HG03460 (cell line): ENCODE measurements around the gene PAK1IP1.
"Not testable (repeated sequence)": the region's sequence is repeated elsewhere in the genome, so short reads cannot be mapped to it uniquely, and the experiment has no call there.

ENCODE experiments used
- ATAC-seq: cut with Tn5 transposase; IDR thresholded peaks from one replicate; pipeline ENCODE4 v1.9.1; 2021; ENCODE audit not compliant: unreplicated experiment

Gene PAK1IP1, protein sequence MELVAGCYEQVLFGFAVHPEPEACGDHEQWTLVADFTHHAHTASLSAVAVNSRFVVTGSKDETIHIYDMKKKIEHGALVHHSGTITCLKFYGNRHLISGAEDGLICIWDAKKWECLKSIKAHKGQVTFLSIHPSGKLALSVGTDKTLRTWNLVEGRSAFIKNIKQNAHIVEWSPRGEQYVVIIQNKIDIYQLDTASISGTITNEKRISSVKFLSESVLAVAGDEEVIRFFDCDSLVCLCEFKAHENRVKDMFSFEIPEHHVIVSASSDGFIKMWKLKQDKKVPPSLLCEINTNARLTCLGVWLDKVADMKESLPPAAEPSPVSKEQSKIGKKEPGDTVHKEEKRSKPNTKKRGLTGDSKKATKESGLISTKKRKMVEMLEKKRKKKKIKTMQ

DNA sequence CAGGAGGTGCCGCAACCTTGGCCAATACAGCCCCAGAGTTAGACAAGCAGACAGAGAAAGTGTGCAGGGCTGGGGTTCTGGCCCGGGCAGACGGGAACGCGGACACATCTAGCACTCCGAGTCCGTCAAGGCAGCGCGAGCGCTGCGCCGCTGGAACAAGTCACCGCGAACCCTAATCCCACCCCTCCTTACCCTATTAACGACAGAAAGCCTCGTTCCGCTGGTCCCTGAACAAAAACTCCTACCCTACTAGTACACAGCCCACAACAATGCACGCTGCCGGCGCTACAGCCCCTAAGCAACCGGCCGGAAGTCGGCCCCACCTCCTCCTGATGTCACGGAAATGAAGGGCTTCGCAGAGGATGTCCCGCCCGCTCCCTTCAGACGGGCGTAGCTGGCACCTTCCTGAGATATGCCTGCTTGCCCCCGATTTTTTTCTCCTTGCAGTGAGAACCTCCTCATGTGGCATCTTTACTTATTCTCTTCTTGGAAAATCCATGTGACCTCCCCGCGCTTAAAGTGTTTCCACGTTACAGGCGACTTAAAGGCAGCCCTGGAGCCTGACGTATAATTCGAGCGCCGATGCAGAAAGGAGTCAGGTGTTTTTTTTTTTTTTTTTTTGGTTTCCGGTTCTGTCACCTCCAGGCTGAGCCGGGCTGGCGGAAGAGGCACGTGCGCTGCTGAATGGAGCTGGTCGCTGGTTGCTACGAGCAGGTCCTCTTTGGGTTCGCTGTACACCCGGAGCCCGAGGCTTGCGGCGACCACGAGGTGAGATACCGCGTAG is at the start of gene PAK1IP1, which contains the start of gene C6orf52:
Gene PAK1IP1, plus strand, starts transcription at position 671 of the 784 bp plus-strand sequence. Its CDS starts 14 bp downstream, at position 685.
Gene C6orf52, minus strand, starts transcription at position 315 of the 784 bp plus-strand sequence. CDS start 7,066 bp downstream, outside the sequence.
- ATAC-seq: peak; percentile 98

DNA sequence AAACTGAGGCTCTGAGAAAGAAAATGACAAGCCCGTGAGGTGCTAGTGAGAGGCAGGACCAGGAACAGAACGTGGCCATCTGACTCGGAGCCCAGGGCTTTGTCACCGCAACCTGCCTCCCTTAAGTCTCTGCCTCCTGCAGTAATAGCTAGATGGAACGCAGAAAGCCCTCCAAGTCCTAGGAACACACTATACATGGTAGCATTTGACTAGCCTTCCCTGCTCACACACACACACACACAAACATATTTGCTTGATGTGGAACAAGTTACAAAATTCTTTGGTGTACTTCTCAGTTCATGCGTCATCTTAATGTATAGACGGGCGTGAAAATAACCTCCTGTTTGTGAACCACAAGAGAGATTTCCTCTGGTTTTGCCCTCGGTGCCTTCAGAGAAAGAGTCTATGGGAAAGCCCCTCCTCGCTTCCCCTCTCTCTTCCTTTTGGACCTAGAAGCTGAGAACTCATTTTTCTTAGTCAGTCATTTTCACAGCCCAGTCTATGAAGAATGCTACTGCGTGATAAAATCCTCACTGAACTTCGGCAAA is 39.2 kb upstream of the PAK1IP1 start:
- ATAC-seq: peak; percentile 71

DNA sequence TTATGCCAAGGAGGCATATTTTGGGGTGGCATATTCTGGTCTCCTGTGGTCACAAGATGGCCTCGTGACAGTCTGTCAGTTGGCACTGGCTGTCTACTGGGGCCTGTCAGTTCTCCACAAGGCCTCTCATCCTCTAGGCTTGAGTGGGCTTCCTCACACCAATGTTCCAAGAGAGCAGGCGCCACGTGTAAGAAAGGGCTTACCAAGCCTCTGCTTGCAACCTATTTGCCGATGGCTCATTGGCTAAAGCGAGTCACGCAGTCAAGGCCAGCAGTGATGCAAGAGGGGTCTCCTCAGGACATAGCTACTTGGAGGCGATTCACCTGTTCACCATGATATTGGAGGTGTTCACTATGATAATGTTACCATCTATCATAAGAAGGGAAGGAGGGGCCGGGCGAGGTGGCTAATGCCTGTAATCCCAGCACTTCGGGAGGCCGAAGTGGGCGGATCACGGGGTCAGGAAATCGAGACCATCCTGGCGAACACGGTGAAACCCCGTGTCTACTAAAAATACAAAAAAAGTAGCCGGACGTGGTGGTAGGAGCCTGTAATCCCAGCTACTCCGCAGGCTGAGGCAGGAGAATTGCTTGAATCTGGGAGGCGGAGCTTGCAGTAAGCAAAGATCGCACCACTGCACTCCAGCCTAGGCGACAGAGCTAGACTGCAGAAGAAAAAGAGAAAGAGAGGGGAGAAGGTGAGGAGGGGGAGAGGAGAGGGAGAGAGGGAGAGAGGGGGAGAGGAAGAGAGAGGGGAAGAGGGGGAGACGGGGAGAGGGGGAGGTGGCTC is 35.7 kb upstream of the PAK1IP1 start:
- no peak for ATAC-seq

DNA sequence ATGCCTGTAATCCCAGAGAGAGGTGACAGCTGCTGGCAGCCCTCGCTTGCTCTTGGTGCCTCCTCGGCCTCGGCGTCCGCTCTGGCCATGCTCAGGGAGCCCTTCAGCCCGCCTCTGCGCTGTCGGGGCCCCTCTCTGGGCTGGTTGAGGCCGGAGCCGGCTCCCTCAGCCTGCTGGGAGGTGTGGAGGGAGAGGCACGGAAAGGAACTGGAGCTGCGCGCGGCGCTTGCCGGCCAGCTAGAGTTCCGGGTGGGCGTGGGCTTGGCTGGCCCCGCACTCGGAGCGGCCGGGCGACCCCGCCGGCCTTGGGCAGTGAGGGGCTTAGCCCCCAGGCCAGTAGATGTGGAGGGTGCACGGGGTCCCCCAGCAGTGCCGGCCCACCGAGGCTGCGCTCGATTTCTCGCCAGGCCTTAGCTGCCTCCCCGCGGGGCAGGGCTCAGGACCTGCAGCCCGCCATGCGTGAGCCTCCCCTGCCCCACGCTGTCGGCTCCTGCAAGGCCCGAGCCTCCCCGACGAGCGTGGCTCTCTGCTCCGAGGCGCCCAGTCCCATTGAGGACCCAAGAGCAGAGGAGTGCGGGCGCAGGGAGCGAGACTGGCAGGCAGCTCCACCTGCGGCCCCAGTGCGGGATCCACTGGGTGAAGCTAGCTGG is 34.9 kb upstream of the PAK1IP1 start:
- ATAC-seq: no peak

DNA sequence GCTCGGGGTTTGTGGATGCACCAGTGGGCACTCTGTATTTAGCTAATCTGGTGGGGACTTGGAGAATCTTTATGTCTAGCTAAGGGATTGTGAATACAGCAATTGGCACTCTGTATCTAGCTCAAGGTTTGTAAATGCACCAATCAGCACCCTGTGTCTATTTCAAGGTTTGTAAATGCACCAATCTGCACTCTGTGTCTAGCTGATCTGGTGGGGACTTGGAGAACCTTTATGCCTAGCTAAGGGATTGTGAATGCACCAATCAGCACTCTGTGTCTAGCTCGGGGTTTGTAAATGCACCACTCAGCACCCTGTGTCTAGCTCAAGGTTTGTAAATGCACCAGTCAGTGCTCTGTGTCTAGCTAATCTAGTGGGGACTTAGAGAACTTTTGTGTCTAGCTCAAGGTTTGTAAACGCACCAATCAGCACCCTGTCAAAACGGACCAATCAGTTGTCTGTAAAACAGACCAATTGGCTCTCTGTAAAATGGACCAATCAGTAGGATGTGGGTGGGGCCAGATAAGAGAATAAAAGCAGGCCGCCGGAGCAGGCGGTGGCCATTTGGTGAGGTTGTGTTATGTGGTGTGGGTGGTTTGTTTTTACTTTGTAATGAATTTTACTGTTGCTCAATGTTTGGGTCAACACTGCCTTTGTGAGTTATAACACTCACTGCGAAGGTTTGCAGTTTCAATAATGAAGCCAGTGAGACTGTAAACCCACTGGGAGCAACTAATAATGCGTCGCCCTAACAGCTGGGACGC is 34.2 kb upstream of the PAK1IP1 start:
- not testable (repeated sequence) for ATAC-seq

DNA sequence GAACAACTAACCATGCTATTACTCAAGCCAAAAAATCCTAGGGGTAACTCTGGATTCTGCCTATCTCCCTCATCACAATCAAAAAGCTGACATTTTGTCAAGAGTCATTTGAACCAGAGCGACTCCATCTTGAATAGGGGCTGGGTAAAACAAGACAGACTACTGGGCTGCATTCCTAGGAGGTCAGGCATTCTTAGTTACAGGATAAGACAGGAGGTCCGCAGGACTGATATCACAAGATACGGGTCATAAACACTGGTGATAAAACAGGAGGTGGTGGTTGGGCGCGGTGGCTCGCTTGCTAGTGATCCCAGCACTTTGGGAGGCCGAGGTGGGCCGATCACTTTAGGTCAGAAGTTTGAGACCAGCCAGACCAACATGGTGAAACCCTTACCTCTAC is 32.6 kb upstream of the PAK1IP1 start:
- no peak for ATAC-seq

DNA sequence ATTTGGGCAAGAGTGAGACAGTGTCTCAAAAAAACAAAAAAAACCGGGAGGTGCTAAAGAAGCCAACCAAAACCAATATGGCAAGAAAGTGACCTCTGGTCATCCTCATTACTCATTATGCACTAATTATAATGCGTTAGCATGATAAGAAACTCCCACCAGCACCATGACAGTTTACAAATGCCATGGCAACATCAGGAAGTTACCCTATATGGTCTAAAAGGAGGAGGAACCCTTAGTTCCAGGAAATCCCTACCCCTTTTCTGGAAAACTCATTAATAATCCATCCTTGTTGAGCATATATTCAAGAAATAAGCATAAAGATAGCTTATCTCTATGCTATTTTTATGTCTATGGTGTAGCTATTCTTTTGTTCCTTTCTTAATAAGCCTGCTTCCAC is 32.0 kb upstream of the PAK1IP1 start:
- ATAC-seq: no peak

DNA sequence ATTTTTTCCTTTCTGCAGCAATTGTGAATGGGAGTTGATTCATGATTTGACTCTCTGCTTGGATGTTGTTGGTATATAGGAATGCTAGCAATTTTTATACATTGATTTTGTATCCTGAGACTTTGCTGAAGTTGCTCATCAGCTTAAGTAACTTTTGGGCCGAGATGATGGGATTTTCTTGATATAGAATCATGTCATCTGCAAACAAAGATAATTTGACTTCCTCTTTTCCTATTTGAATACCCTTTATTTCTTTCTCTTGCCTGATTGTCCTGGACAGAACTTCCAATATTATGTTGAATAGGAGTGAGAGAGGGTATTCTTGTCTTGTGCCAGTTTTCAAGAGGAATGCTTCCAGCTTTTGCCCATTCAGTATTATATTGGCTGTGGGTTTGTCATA is 29.2 kb upstream of the PAK1IP1 start:
- not testable (repeated sequence) for ATAC-seq

DNA sequence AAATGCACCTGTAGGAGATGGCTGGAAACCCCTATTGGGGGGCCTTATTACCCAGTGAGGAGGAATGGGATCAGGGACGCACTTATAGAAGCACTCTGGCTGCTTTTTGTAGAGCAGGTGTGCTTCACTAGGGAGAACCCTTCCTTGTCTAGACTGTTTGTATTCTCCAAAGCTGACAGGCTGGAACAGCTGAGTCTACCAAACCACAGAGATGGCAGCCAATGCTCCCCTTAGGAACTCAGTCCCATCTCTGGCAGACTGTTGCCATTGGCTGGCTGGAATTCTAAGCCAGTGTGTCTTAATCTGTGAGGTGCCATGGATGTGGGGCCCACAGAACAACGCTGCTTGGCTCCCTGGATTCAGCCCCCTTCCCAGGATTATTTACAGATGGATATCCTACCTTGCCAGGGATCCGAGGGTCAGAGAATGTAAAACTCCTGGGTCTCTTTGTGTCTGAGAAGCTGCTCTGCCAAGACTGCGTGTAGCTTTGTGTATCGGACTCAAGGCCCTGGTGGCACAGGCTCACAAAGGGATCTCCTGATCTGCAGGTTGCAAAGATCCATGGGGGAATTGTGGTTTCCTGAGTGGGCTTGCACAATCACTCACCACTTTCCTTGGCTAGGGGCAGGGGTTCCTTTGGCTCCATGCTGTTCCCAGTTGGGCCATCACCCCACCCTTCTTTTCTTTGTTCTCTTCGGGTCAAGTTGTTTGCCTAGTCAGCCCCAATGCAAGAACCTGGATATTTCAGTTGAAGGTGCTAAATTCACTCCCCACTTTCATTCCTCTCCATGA is 26.4 kb upstream of the PAK1IP1 start:
- no peak for ATAC-seq

DNA sequence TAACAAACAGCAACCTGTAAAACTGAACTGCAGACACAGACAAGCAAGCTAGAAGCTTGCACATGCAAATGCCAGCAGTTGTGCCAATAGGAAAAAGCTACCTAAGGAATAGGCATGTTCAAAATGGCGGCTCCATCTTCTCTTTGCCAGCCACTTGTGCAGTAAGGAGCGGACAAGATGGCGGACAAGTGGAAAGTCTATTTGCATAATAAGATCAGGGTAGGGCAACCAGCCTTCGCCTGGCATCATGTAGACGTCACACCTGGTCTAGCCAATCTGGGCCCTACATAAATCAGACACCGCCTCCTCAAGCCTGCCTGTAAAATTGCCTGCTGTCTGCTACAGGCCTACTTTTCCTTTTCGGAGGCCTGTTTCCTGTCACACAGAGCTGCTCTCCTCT is 18.4 kb upstream of the PAK1IP1 start:
- no peak for ATAC-seq

DNA sequence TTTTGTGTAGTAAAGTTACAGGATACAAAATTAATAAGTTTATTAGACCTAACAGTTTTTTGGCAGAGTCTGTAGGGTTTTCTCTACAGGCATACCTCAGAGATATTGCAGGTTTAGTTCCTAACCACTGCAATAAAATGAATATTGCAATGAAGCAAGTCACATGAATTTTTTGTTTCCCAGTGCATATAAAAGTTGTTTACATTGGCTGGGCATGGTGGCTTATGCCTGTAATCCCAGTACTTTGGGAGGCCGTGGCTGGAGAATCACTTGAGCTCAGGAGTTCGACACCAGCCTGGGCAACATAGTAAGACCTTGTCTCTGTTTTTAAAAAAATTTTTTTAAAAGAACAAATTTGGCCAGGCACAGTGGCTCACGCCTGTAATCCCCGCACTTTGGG is 16.3 kb upstream of the PAK1IP1 start:
- ATAC-seq: no peak

DNA sequence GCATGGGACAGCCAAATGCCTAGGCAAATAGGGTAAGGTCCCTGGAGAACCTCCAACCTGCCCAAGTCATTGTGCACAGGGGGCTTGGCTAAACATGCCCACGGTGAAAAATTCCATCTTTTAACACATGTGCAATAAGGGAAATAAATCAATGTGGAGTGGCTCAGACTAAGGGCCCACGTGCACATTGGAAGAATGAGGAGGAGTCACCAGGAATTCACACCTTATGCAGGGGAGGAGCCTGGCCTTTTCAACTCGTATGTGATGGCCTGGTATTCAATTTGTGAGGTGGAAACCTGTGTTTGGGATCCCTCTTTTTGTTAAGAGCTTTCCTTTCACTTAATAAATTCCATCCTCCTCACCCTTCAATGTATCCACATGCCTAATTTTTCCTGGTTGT is 13.0 kb upstream of the PAK1IP1 start:
- ATAC-seq: no peak

DNA sequence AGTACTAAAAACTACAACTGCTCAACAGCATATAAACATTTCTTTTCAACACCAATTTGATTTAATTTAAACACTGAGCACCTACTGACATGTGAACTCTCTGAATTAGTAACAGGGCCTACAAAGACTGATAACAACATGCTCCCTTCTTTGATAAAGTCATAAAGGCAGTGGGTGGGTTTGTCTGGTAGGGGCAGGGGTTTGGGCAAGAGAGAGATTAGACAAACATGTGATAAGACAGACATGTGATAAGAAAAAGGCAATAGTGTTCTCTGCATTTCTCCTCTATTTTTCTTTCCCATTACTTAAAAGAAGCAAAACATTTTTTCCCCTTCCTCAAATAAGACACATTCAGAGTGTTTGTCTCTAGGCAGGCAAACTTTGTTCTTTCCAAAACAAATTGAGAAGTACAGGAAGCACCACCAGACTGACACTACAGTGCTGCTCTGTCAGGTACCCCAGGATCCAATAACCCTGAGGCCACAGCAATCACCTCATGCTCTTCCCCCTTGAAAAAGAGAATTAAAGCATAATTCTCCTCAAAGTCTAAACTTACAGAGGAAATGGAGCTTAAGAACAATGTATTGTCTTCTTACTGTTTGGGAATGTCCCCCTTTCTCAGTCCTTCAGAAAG is 12.3 kb upstream of the PAK1IP1 start:
- no peak for ATAC-seq

DNA sequence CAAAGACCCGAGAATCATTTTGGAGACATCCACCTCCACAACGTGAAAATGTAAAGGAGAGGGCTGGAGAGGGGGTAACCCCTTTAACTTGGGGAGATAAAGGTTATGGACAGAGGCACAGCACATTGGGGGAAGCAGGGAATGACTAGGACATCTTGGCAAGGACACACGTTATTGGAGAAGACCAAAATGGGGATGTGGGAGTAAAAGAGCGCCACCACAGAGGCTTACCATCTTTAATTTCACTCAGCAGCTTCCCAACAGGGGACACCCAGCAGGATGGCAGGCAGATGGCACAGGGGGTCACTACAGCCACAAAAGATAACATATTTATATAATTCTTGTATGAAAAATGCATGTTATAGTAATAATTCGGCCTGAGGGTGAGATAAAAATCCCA is 10.2 kb upstream of the PAK1IP1 start:
- no peak for ATAC-seq

DNA sequence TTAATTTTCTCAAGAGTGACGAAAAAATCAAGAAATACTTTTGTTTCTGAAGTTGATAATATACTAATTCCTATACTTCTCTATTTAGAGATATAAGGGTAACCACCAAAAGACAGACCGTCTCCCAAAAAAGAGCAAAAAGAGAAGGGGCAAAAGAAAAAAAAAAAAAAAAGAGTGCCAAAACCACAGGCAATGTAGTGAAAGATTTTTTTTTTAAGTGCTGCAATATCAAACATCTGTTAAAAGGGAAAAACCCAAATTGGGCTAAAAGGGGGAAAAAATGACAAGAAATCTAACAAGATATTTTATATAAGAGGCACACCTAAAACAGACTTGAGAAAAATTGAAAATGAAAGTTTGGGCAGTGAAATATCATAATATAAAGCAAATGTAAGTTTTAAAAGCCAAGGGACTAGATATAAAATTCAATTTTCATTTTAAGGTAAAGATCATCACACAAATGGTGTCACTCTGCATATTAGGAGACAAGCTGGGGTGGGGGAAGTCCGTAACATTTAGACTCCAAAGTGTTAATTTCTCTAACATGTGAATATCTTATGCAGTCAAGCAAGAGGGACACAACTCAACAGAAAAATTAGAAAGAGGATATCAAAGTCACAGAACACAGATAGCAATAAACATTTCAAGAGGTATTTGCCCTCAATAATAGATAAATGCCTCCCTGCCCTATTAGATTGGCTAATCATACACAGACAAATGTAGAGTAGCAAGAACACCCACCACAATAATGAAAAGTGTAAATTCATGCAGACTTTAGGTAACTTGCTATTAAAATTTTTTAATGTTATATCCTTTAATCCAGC is 9.5 kb upstream of the PAK1IP1 start:
- ATAC-seq: no peak

DNA sequence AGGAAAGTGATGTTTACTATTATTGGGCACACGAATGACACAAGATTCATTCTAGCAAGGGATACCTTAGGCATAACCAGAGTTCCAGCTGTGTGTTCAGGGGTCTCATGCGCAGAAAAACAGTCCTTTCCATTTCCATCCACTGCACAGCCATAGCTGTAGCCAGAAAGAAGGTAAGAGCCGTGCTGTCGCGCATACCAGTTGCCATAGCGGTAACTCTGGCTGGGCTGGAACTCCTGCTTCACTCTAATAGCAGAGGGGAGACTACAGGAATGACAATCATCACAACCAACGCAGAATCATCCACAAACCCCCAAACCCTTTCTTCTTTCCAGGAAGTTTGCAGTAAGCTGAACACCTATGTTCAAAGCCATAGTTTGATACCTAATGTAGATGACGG is 7.9 kb upstream of the PAK1IP1 start:
- ATAC-seq: no peak

DNA sequence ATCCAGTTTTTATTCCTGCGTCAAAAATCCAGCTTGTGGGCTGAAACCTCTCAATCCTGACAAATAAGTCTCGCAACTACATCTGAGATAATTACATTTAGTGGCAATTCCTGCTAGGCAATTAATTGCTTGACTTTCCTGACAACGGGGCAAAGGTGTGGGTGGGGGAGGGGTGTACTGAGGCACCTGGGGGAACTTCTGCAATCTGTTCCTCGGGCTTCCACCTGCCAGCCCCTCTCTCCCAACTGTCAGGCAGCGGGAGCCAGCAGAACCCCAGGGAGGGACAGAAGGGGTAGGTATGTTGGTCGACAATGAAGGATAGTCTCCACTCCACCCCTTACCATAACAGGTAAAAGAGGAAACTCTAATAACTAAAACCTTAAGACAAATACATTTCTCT is 7.2 kb upstream of the PAK1IP1 start:
- ATAC-seq: no peak
